Body of pancreas (tissue), 4 donors: ENCODE measurements around the gene DENND1A. TPM values are rescaled to one million over a fixed set of nuclear protein-coding genes. Genes with fewer than 3 reads are reported as not detected.

Experiments
- ATAC-seq: fragments of 150-250 bp; one replicate; pipeline ENCODE4 v1.9.1; 2016
- DNase-seq, 4 donors: peaks; one replicate each; pipeline ENCODE4 v3.0.0-alpha.2; 2019
- H3K27ac ChIP-seq, 4 donors: fragments of 200-600 bp; sonication (generic); 1 replicate in 3 of 4; 2 replicates in 1 of 4; pipeline versions ENCODE4 v1.5.1 to v1.6.1; 2016 to 2019; ENCODE audit warnings: mild to moderate bottlenecking in 1 of 4, mixed read lengths in 1 of 4, moderate library complexity in 1 of 4
- H3K27me3 ChIP-seq, 2 donors: fragments of 200-600 bp; sonication (generic); one replicate each; pipeline ENCODE4 v1.6.0; 2016; ENCODE audit warnings: mild to moderate bottlenecking in 1 of 2
- H3K36me3 ChIP-seq, 2 donors: fragments of 200-600 bp; sonication (generic); replicated peaks in 1 of 2; 2 replicates each; pipeline ENCODE4 v1.5.1; 2016; ENCODE audit warnings: low read depth in 2 of 2; ENCODE audit not compliant: insufficient read depth in 1 of 2
- H3K4me1 ChIP-seq: fragments of 200-600 bp; sonication (generic); one replicate; pipeline ENCODE4 v1.6.0; 2016
- H3K4me3 ChIP-seq, 2 donors: fragments of 200-600 bp; sonication (generic); 1 replicate in 1 of 2; 2 replicates in 1 of 2; pipeline ENCODE4 v1.5.1; 2016 to 2019
- H3K9me3 ChIP-seq, 3 donors: fragments of 200-600 bp; sonication (generic); 1 replicate in 2 of 3; 2 replicates in 1 of 3; pipeline ENCODE4 v1.5.1; 2016
- POLR2A ChIP-seq, 3 donors: fragments of 450-650 bp; IDR thresholded peaks; one replicate each; pipeline ENCODE4 v1.6.1; 2016; ENCODE audit warnings: antibody characterized with exemption in 3 of 3, mild to moderate bottlenecking in 2 of 3
- WGBS, 2 donors: methylation state at CpG; one replicate each; pipeline ENCODE4 v1.1.5; 2017; 5-methylcytosine and 5-hydroxymethylcytosine counted together
- intact Hi-C: fragments of 100-400 bp; cut with DNase I; formaldehyde crosslinking; loops from one replicate; pipeline ENCODE4 v1.15.1; 2023
- total RNA-seq, 2 donors: library from RNA; depleted of rRNA; stranded (reverse); fragments of >200 nt; gene quantifications; one replicate each; pipeline ENCODE4 v1.1.0, GENCODE V29; 2016
- TF ChIP-seq, protein P1 (sequence below), 7 experiments: fragments of 450-650 bp in 4 of 7; fragments of 200-600 bp in 3 of 7; sonication (generic) in 3 of 7; IDR thresholded peaks; one replicate each; pipeline ENCODE4 v1.5.1; 2016 to 2019; ENCODE audit warnings: antibody characterized with exemption in 7 of 7

Gene DENND1A
- total RNA-seq, 2 donors from 2014 or later: 7.6 to 8.6 TPM

DNA sequence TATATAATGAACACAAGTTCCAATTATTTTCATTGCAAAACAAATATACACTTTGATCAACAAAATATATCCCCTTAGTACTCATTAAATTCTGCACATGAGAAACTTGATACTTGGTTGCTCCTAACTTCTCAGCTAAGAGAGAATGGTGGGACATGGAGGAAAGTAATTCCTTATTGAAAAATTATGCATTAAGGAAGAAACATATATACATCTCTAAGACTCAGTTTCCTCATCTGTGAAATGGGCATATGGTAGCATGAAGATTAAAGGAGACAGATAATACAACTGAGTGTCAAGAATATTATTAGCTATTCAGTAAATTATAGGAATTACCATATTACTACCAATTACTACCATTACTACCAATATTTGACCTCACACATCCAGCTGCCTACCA, 488.2 kb downstream of the DENND1A start:
- no peak for TF ChIP-seq POLR2A (IDR thresholded peaks at IDR 0.05)
- TF ChIP-seq, protein P1, sequence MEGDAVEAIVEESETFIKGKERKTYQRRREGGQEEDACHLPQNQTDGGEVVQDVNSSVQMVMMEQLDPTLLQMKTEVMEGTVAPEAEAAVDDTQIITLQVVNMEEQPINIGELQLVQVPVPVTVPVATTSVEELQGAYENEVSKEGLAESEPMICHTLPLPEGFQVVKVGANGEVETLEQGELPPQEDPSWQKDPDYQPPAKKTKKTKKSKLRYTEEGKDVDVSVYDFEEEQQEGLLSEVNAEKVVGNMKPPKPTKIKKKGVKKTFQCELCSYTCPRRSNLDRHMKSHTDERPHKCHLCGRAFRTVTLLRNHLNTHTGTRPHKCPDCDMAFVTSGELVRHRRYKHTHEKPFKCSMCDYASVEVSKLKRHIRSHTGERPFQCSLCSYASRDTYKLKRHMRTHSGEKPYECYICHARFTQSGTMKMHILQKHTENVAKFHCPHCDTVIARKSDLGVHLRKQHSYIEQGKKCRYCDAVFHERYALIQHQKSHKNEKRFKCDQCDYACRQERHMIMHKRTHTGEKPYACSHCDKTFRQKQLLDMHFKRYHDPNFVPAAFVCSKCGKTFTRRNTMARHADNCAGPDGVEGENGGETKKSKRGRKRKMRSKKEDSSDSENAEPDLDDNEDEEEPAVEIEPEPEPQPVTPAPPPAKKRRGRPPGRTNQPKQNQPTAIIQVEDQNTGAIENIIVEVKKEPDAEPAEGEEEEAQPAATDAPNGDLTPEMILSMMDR (IDR thresholded peaks at IDR 0.05): no peak
- ATAC-seq (no peak), DNase-seq (no peak)
- intact Hi-C loops: no loop called here
- Histone ChIP-seq H3K4me3 (no peak overlapping the region), H3K36me3 (peaks cover 0 to 2% of the 10 kb centered on the region in 2 donors), H3K27ac (no peak overlapping the region), H3K4me1 (no peaks in the 10 kb centered on the region), H3K27me3 (no peaks in the 10 kb centered on the region), H3K9me3 (no peaks in the 10 kb centered on the region)

DNA sequence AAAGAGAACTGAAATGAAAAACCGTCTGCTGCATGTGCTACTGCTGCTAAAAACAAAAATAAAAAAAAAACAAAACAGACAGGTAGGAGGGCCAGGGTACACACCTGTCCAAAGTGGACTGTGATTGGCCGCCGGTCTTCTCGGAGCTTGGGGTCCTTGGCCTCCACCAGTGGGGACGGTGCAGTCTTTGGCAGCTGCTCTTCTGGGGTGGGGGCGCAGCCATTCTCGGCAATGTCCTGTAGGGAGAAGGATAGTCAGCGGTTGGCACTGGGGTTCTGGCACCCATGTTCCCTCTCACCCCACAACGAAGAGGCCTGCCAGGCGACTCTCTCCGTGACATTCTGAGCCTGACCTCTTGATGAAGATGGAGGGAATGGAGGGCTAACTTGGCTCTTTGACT, 489.7 kb downstream of the DENND1A start:
- no peak overlapping the region for H3K27ac ChIP-seq
- H3K4me3 ChIP-seq: no peak overlapping the region
- peaks cover 0 to 2% of the 10 kb centered on the region in 2 donors for H3K36me3 ChIP-seq
- H3K27me3 ChIP-seq: no peaks in the 10 kb centered on the region
- WGBS, 2 donors: 93 to 95% methylated on average over 9 to 11 of the region's 11 CpGs
- no peak for DNase-seq
- H3K4me1 ChIP-seq: no peaks in the 10 kb centered on the region
- no peak for ATAC-seq
- intact Hi-C loops: no loop called here
- no peaks in the 10 kb centered on the region for H3K9me3 ChIP-seq
- TF ChIP-seq, protein P1 (IDR thresholded peaks at IDR 0.05): no peak
- no peak for TF ChIP-seq POLR2A (IDR thresholded peaks at IDR 0.05)

DNA sequence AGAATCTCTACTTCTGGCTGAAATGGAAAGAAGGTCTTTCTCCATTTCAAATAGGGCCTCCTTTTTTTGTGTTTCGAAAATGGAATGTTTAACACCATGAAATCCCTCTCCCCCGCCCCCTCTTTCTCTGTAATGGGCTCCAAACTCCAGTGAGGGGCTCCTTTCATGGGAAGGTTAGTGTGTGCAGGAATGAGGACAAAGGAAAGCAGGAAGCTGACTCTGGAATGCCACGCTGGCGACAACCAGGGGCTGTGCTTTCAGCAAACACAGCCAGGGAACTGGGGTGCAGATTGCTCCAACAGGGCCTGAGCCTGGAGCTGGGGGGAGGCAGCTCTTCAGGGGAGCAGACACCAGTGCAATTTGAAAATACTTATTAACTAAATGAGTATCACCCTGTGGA, 491.1 kb downstream of the DENND1A start:
- Histone ChIP-seq H3K27ac (no peak overlapping the region), H3K4me3 (no peak overlapping the region), H3K4me1 (no peaks in the 10 kb centered on the region), H3K36me3 (peaks cover 0 to 2% of the 10 kb centered on the region in 2 donors), H3K9me3 (no peaks in the 10 kb centered on the region), H3K27me3 (no peaks in the 10 kb centered on the region)
- intact Hi-C loops: no loop called here
- ATAC-seq: no peak
- TF ChIP-seq, protein P1 (IDR thresholded peaks at IDR 0.05): no peak
- TF ChIP-seq POLR2A (IDR thresholded peaks at IDR 0.05): no peak
- DNase-seq: no peak
- 70 to 89% methylated on average over 4 of the region's 4 CpGs for WGBS, 2 donors

DNA sequence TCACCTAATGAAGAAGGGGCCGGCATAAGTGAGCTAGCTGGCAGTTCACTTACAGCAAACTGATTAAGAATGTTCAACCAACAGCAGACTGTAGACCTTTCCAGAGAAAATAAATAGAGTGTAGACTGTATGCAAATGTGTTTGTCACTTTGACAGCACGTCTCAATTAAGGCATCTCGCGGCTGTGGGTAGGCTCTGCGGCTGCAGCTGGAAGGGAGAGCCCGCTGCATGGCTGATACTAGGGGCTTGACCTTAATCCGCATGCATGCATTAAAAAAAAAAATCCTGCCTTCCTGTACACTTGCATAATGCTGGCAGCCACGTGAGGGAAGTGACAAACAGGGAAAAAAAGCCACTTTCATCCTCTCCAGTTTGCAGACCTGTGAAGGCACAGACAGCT, 491.6 kb downstream of the DENND1A start:
- Histone ChIP-seq H3K9me3 (no peaks in the 10 kb centered on the region), H3K27me3 (no peaks in the 10 kb centered on the region), H3K36me3 (peaks cover 0 to 2% of the 10 kb centered on the region in 2 donors), H3K4me1 (no peaks in the 10 kb centered on the region), H3K4me3 (no peak overlapping the region), H3K27ac (no peak overlapping the region)
- no peak for ATAC-seq
- WGBS, 2 donors: 64 to 75% methylated on average over 7 to 8 of the region's 8 CpGs
- DNase-seq: no peak
- TF ChIP-seq, protein P1 (IDR thresholded peaks at IDR 0.05): no peak
- TF ChIP-seq POLR2A (IDR thresholded peaks at IDR 0.05): no peak
- intact Hi-C loops: no loop called here

DNA sequence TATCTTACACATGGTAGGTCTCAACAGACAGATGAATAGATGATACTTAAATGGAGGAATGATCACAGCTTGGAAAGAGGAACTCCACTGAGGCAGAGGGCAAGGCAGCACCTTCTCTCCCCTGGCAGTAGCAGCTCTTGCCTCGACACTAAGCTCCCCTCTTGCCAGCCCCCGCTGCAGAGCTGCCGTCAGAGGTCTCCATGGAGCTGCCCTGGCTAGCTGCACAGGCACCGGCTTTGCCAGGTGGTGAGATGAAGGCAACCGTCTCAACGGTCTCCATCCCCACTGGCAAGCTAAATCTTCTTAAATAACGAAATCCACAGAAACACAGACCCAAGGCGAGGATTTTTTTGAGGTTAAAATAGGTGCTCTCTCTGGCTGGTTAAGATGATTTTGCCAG, 492.7 kb downstream of the DENND1A start:
- Histone ChIP-seq H3K4me3 (no peak overlapping the region), H3K27me3 (no peaks in the 10 kb centered on the region), H3K27ac (no peak overlapping the region), H3K9me3 (no peaks in the 10 kb centered on the region), H3K4me1 (no peaks in the 10 kb centered on the region), H3K36me3 (peaks cover 0 to 2% of the 10 kb centered on the region in 2 donors)
- DNase-seq (no peak), ATAC-seq (no peak)
- 91 to 94% methylated on average over 7 to 8 of the region's 8 CpGs for WGBS, 2 donors
- intact Hi-C loops: no loop called here
- no peak for TF ChIP-seq POLR2A (IDR thresholded peaks at IDR 0.05)
